Measurements from ENCODE around the gene HDAC4. TPM values are rescaled to one million over a fixed set of nuclear protein-coding genes. Genes with fewer than 3 reads are reported as not detected.

HDAC4 gene
- total RNA-seq, 1 experiment from 2014 or later, result 16.0 TPM

- no peak for DNase-seq (ENCODE audit: low spot score)
These were observed 160.4 kb downstream of the HDAC4 start for GRCh38 chr2:239240414-239240881.

- DNase-seq (ENCODE audit: low spot score), result no peak
These were observed 161.0 kb downstream of the HDAC4 start for GRCh38 chr2:239239607-239240413.

GRCh38 chr2:239238839-239239606 lies 161.8 kb downstream of the HDAC4 start:
- DNase-seq (ENCODE audit: low spot score), result no peak

- no peak for DNase-seq (ENCODE audit: low spot score)
These were observed 162.4 kb downstream of the HDAC4 start for GRCh38 chr2:239238381-239238780.

GRCh38 chr2:239236808-239237205 lies 164.0 kb downstream of the HDAC4 start:
- no peak for DNase-seq (ENCODE audit: low spot score)

- no peak for DNase-seq (ENCODE audit: low spot score)
These were observed 164.6 kb downstream of the HDAC4 start for GRCh38 chr2:239236043-239236807.

GRCh38 chr2:239235311-239235710 lies 165.5 kb downstream of the HDAC4 start:
- DNase-seq (ENCODE audit: low spot score), result no peak

- DNase-seq (ENCODE audit: low spot score), result no peak
These were observed 166.3 kb downstream of the HDAC4 start for GRCh38 chr2:239234191-239235175.

- no peak for DNase-seq (ENCODE audit: low spot score)
These were observed 167.2 kb downstream of the HDAC4 start for GRCh38 chr2:239233576-239233975.

- DNase-seq (ENCODE audit: low spot score), result no peak
These were observed 168.6 kb downstream of the HDAC4 start for GRCh38 chr2:239232195-239232578.

GRCh38 chr2:239231231-239232194 lies 169.3 kb downstream of the HDAC4 start:
- no peak for DNase-seq (ENCODE audit: low spot score)

- DNase-seq (ENCODE audit: low spot score), result no peak
These were observed 170.3 kb downstream of the HDAC4 start for GRCh38 chr2:239230318-239231052.

GRCh38 chr2:239229545-239230279 lies 171.1 kb downstream of the HDAC4 start:
- DNase-seq (ENCODE audit: low spot score), result no peak

- DNase-seq (ENCODE audit: low spot score), result no peak
These were observed 173.0 kb downstream of the HDAC4 start for GRCh38 chr2:239227661-239228371.

- no peak for DNase-seq (ENCODE audit: low spot score)
These were observed 173.9 kb downstream of the HDAC4 start for GRCh38 chr2:239226677-239227581.

GRCh38 chr2:239225871-239226561 lies 174.8 kb downstream of the HDAC4 start:
- DNase-seq (ENCODE audit: low spot score), result no peak

All from HT-29 (cell line).